SIG-M5 (cell line): ENCODE results near the gene WDR46.
A peak's percentile ranks its signal among the peaks of the same experiment; 100 is the strongest.
"Not testable (repeated sequence)": the region's sequence is repeated elsewhere in the genome, so short reads cannot be mapped to it uniquely, and the experiment has no call there.

ENCODE experiments used
- DNase-seq: peaks from one replicate; lab custom pipeline; 2025; lab: John Stamatoyannopoulos, UW

WDR46 gene

GRCh38 chr6:33264015-33264414 is 25.0 kb downstream of the WDR46 start:
- DNase-seq = no peak

GRCh38 chr6:33262490-33262889 is 26.5 kb downstream of the WDR46 start:
- DNase-seq = not testable (repeated sequence)

- DNase-seq = no peak
Observed at GRCh38 chr6:33259032-33259431, 30.0 kb downstream of the WDR46 start.

- DNase-seq = no peak
Observed at GRCh38 chr6:33254591-33254990, 34.4 kb downstream of the WDR46 start.

GRCh38 chr6:33252759-33253158 is 36.3 kb downstream of the WDR46 start:
- DNase-seq = no peak

- DNase-seq = no peak
Observed at GRCh38 chr6:33251395-33252012, 37.5 kb downstream of the WDR46 start.

GRCh38 chr6:33250731-33251130 is 38.3 kb downstream of the WDR46 start:
- no peak for DNase-seq

GRCh38 chr6:33249732-33250630 is 39.1 kb downstream of the WDR46 start:
- DNase-seq = no peak

- DNase-seq = peak; percentile 97
Observed at GRCh38 chr6:33248932-33249731, 39.9 kb downstream of the WDR46 start.

- DNase-seq = no peak
Observed at GRCh38 chr6:33248643-33248931, 40.5 kb downstream of the WDR46 start.

- DNase-seq = peak; percentile 23
Observed at GRCh38 chr6:33247977-33248642, 40.9 kb downstream of the WDR46 start.

- DNase-seq = no peak
Observed at GRCh38 chr6:33243476-33243875, 45.6 kb downstream of the WDR46 start.

GRCh38 chr6:33241968-33242367 is 47.1 kb downstream of the WDR46 start:
- no peak for DNase-seq

- no peak for DNase-seq
Observed at GRCh38 chr6:33237741-33238140, 51.3 kb downstream of the WDR46 start.

- no peak for DNase-seq
Observed at GRCh38 chr6:33236852-33237251, 52.2 kb downstream of the WDR46 start.

- DNase-seq = no peak
Observed at GRCh38 chr6:33236328-33236727, 52.7 kb downstream of the WDR46 start.

- DNase-seq = no peak
Observed at GRCh38 chr6:33235221-33235634, 53.8 kb downstream of the WDR46 start.
